HG02885 (cell line): ENCODE results near the gene EIF4G3.
"Not testable (repeated sequence)": the region's sequence is repeated elsewhere in the genome, so short reads cannot be mapped to it uniquely, and the experiment has no call there.

Experiments used
- ATAC-seq: cut with Tn5 transposase; IDR thresholded peaks from one replicate; pipeline ENCODE4 v1.9.1; 2021; ENCODE audit warnings: mild to moderate bottlenecking; ENCODE audit not compliant: unreplicated experiment, poor library complexity

The EIF4G3 gene

GRCh38 chr1:20900056-20900455 is 276.6 kb downstream of the EIF4G3 start:
- no peak for ATAC-seq

GRCh38 chr1:20899154-20899972 is 277.3 kb downstream of the EIF4G3 start:
- ATAC-seq, result no peak

DNA sequence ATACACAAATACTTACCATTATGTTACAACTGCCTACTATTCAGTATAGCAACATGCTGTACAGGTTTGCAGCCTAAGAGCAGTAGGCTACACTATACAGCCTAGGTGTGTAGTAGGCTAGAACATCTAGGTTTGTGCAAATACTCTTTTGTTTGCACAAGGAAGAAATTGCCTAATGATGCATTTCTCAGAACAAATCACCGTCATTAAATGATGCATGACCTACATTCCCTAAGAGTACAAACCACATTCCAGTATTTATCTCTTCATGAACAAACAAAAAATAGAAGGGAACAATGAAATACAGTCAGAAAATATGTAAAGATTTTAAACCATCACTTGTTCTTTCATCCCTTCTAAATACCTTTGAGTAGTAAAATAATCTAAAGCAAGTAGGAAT is 279.9 kb downstream of the EIF4G3 start:
- no peak for ATAC-seq

- ATAC-seq, result no peak
Measured at GRCh38 chr1:20893931-20894330, 282.8 kb downstream of the EIF4G3 start.

DNA sequence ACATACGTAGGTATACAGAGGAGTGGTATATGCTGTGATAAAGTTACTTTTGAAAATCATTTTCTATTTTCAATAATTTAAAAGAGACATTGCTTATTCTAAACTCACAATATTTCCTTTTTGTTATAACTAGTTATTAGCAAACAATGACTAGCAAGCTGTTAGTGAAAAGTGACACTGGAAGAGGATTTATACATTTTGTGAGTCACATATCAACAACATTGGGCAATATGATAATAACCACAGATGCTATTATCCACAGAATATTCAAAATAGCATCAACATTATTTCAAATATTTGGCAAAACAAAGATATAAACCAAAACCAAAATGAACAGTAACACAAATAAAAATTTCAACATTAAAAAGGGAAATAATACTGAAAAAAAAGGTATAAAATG is 285.6 kb downstream of the EIF4G3 start:
- no peak for ATAC-seq

GRCh38 chr1:20887246-20887645 is 289.5 kb downstream of the EIF4G3 start:
- ATAC-seq, result no peak

- no peak for ATAC-seq
Measured at GRCh38 chr1:20885121-20885520, 291.6 kb downstream of the EIF4G3 start.

GRCh38 chr1:20884513-20884912 is 292.2 kb downstream of the EIF4G3 start:
- no peak for ATAC-seq

- ATAC-seq, result no peak
Measured at GRCh38 chr1:20883766-20884165, 292.9 kb downstream of the EIF4G3 start.

DNA sequence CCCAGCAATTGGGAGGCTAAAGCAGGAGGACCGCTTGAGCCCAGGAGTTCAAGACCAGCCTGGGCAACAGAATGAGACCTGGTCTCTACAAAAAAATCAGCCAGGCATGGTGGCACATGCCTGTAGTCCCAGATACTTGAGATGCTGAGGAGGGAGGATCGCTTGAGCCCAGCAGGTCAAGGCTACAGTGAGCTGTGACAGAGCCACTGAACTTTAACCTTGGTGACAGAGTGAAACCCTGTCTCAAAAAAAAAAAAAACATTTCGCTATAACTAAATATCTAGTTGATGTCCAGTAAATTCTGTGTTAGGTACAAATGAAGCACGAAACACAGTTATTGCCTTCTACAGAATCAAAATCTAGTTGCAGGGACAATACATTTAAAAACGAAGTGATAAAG is 293.9 kb downstream of the EIF4G3 start:
- ATAC-seq, result no peak

DNA sequence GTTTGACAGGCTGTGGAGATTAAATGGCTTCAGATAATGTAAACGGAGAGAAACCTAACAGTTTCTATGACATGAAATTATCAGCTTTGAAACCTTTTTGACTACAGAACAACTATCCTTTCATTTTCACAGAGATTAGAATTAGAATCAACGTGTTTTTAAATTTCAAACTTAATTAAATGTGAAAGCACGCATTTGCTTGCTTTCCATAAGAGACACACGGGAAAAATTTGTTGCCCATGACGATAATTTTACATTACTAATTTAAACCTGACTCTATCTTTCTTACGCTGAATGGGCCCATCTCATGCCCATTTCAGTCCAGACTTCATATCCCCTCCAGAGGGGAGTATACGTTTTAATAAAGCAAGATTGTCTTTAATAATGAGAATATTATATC is 297.9 kb downstream of the EIF4G3 start:
- ATAC-seq, result no peak

DNA sequence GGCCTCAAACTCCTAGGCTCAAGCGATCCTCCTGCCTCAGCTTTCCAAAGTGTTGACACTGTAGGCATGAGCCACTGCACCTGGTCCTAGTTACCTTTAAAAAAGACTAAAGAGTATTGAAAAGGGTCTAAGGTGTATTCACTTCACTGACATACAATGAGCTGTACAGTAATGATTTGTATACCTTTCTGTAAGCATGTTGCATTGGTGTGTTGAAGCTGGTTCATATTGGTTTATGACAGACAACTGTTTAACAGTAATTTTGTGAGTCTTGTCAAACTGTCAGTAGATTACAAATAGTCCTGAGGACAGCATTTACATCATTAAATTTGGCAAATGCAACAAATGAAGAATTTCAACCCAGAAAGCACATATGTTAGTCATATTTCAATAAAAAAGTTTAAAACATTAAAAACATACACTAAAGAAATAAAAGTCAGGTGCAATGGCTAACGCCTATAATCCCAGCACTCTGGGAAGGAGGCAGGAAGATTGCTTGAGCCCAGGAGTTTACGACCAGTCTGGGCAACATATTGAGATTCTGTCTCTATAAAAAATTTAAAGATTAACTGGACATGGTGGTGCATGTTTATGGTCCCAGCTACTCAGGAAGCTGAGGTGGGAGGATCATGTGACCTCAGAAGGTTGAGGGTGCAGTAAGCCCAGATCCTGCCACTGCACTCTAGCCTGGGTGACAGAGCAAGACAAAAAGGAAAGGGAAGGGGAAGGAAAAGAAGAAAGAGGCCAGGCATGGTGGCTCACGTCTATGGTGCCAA is 301.3 kb downstream of the EIF4G3 start:
- no peak for ATAC-seq

DNA sequence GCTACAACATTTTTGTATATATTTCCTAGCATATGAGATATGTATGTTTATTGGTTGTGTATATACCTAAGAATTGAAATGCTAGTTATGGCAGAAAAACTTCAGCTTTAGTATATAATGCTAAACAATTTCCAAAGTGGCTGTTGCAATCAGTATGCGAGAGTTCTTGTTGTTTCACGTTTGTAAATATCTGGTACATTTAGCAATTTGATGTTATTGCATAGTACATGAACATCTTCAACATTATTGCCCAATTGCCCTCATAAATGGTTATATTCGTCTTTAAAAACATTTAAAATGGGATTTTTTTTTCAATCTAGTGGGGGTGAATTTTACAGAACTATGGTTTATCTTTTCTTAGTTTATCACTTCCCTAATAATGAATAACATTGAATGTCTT is 303.4 kb downstream of the EIF4G3 start:
- ATAC-seq, result no peak

GRCh38 chr1:20871419-20871818 is 305.3 kb downstream of the EIF4G3 start:
- no peak for ATAC-seq

- no peak for ATAC-seq
Measured at GRCh38 chr1:20870718-20871117, 306.0 kb downstream of the EIF4G3 start.

DNA sequence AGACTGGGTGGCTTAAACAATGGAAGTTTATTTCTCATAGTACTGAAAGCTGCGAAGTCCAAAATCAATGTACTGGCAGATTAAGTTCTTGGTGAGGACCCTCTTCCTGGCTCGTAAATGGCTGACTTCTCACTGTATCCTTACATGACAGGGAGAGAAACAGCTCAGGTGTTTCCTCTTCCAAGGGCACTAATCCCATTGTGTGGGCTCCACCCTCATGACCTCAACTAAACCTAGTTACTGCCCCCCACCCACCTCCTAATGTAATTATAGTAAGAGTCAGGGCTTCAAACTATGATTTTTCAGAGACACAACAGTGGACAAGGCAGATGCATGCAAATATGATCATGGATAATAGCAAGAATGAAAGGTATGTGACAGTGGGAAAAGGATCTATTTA is 308.4 kb downstream of the EIF4G3 start:
- no peak for ATAC-seq

DNA sequence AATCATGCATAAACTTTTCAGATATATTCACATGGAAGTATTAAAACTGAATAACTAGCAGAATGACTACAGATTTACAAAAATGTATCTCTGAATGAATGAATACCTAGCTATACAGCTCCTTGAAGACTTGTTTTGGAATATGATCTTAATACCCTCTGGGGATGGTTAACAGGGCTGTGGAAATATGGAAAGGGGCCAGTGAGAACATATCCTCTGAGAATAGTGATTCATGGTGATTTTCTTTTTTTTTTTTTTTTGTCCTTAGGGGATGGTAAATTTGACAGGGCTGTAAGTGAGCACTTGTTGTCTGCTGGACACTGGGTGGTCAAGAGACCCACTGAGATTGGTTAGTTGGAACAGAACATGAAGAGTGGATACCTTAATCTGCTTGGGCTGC is 308.9 kb downstream of the EIF4G3 start:
- no peak for ATAC-seq

GRCh38 chr1:20867062-20867461 is 309.6 kb downstream of the EIF4G3 start:
- ATAC-seq, result no peak

DNA sequence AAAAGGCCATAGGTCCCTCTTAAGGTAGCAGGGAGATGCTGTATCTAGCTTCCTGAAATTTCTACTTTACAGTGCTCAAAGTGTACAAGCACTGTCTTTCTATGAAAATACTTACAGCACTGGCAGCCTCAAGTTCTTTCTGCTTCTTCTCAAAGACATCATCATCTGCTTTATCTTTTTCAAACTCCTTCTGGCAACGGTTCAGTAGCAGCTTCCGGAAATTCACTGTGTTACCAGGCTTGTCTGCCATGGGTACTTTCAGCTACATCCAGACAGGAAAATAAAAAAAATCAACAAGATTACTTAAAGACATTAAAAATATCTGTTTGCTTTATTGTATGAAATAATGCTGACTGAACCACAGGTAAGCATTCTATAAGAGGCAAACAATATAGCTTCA is 311.7 kb downstream of the EIF4G3 start:
- ATAC-seq, result no peak

GRCh38 chr1:20854529-20854928 is 322.2 kb downstream of the EIF4G3 start:
- ATAC-seq, result no peak

DNA sequence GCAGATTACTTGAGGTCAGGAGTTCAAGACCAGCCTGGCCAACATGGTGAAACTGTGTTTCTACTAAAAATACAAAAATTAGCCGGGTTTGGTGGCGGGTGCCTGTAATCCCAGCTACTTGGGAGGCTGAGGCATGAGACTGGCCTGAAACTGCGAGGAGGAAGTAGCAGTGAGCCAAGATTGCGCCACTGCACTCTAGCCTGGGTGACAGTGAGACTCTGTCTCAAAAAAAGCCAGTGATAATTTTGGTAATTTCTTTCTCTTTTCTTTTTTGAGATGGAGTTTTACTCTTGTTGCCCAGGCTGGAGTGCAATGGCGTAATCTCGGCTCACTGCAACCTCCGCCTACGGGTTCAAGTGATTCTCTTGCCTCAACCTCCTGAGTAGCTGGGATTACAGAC is 324.9 kb downstream of the EIF4G3 start:
- not testable (repeated sequence) for ATAC-seq

GRCh38 chr1:20850021-20850420 is 326.7 kb downstream of the EIF4G3 start:
- no peak for ATAC-seq
